GM12891 (cell line): Measurements from ENCODE around the gene EFNA4.
A peak's percentile ranks its signal among the peaks of the same experiment; 100 is the strongest.

Experiments
- DNase-seq: peaks from one replicate; pipeline ENCODE4 v3.0.0; 2011; ENCODE audit warnings: low spot score; ENCODE audit not compliant: insufficient read length
- FAIRE-seq: peaks from 2 replicates; lab custom pipeline; 2011; peaks lifted over from hg19 to GRCh38; lab: Jason Lieb, UNC
- PAX5 ChIP-seq: IDR thresholded peaks from 2 replicates; pipeline ENCODE4 v1.6.1; 2011; ENCODE audit warnings: low read length, moderate library complexity, mild to moderate bottlenecking; ENCODE audit not compliant: insufficient read depth, severe bottlenecking
- POLR2A ChIP-seq: IDR thresholded peaks from 2 replicates; pipeline ENCODE4 v1.6.1; 2011; ENCODE audit warnings: low read depth, low read length, control low read depth
- POLR2AphosphoS5 ChIP-seq: IDR thresholded peaks from 2 replicates; pipeline ENCODE4 v1.6.1; 2011; ENCODE audit warnings: low read depth, low read length, control low read depth
- POU2F2 ChIP-seq: IDR thresholded peaks from 2 replicates; pipeline ENCODE4 v1.6.1; 2011; ENCODE audit warnings: low read depth, mild to moderate bottlenecking, control low read depth, low read length, moderate library complexity
- SPI1 ChIP-seq: IDR thresholded peaks from 2 replicates; pipeline ENCODE4 v1.6.1; 2011; ENCODE audit warnings: low read depth, low read length, control low read depth
- TAF1 ChIP-seq: IDR thresholded peaks from 2 replicates; pipeline ENCODE4 v1.6.1; 2011; ENCODE audit warnings: low read depth, low read length, control low read depth

EFNA4 gene

GRCh38 chr1:155042789-155043188 lies 20.8 kb upstream of the EFNA4 start:
- TF ChIP-seq TAF1 = no peak
- no peak for TF ChIP-seq POLR2AphosphoS5
- TF ChIP-seq POU2F2 = no peak
- TF ChIP-seq SPI1 = no peak
- no peak for TF ChIP-seq POLR2A
- no peak for TF ChIP-seq PAX5

GRCh38 chr1:155043301-155043702 lies 20.2 kb upstream of the EFNA4 start:
- TF ChIP-seq TAF1 (no peak), PAX5 (no peak), SPI1 (no peak), POU2F2 (no peak), POLR2AphosphoS5 (no peak), POLR2A (no peak)
- DNase-seq (no peak), FAIRE-seq (no peak)

More at GRCh38 chr1:155042789-155043188, 20.8 kb upstream of the EFNA4 start:
- FAIRE-seq = no peak
- no peak for DNase-seq

DNA sequence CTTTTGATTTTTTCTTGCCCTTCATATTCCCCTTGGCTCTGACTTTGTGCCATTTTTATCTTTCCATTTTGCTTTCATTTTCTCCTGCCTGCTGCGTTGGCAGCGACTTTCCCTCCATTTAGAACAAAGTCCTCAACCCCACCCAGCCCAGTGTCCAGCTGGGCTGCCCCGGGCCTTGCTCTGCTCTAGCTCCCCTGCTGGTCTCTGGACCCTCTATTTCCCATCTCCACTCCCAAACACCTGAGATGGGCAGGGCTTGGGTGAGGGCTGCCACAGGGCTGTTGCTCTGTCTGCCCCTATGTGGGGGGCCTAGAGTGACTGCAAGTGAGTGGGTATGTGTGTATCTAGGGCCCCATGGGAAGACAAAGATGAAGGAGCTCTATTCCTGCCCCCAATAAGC lies 19.7 kb upstream of the EFNA4 start:
- no peak for FAIRE-seq
- no peak for DNase-seq
- no peak for TF ChIP-seq POLR2A
- no peak for TF ChIP-seq POLR2AphosphoS5
- TF ChIP-seq POU2F2 = no peak
- no peak for TF ChIP-seq TAF1
- TF ChIP-seq PAX5 = no peak
- no peak for TF ChIP-seq SPI1

DNA sequence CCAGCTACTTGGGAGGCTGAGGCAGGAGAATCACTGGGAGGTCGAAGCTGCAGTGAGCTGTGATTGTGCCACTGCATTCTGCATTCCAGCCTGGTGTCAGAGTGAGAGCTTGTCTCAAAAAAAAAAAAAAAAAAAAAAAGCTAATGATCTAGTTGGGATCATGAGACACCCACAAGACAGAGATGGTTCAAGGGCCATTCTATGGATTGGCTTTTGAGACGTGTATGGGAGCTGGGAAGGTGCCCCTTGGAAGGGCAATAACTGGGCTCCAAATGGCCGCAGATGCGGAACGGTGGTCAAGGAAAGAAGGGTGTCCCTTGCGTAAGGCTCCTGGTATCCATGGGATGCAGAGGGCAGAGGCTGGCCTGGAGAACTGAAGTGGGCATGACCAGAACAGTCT lies 19.2 kb upstream of the EFNA4 start:
- no peak for TF ChIP-seq POLR2A
- DNase-seq (no peak), FAIRE-seq (no peak)

- DNase-seq (no peak), FAIRE-seq (peak; percentile 69)
- TF ChIP-seq POLR2A = no peak
Measured at GRCh38 chr1:155044812-155045657, 18.5 kb upstream of the EFNA4 start.

DNA sequence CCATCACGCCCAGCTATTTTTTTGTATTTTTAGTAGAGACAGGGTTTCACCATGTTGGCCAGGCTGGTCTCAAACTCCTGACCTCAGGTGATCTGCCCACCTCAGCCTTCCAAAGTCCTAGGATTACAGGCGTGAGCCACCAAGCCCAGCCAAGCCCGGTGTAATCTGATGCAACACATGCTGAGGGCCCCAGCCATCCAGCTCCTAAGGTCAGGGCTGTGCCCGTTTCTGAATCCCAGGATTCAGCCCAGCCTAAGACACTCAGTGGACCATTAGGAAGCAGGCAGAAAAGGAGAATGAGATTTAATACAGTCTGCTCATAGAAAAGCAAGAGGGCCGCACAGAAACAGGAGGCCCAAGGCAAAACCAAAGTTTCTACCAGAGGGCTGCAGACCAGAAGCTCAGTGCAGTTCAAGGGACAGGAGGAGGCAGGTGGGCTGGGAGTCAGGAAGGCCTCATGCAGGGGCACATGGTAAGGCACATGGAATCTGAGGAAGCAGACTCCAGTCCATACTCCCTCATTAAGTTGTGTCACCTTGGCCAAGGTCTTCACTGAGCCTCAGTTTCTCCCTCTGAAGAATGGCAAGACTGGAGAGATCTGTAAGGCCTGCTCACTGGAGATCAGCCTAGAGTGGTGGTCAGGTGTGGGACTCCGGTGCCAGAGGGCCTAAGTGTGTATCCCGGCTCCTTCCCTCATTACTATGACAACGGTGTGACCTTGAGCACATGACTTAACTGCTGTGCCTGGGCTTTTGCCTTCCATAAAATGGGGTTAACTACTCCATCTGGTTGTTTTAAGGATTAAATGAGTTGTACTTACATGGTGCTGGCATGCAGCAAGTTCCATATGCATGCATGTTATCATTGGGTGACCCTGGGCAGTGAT lies 14.8 kb upstream of the EFNA4 start:
- no peak for TF ChIP-seq TAF1
- TF ChIP-seq POLR2A = no peak
- no peak for TF ChIP-seq POLR2AphosphoS5
- no peak for TF ChIP-seq SPI1
- TF ChIP-seq POU2F2 = no peak
- TF ChIP-seq PAX5 = no peak
- FAIRE-seq (no peak), DNase-seq (no peak)

DNA sequence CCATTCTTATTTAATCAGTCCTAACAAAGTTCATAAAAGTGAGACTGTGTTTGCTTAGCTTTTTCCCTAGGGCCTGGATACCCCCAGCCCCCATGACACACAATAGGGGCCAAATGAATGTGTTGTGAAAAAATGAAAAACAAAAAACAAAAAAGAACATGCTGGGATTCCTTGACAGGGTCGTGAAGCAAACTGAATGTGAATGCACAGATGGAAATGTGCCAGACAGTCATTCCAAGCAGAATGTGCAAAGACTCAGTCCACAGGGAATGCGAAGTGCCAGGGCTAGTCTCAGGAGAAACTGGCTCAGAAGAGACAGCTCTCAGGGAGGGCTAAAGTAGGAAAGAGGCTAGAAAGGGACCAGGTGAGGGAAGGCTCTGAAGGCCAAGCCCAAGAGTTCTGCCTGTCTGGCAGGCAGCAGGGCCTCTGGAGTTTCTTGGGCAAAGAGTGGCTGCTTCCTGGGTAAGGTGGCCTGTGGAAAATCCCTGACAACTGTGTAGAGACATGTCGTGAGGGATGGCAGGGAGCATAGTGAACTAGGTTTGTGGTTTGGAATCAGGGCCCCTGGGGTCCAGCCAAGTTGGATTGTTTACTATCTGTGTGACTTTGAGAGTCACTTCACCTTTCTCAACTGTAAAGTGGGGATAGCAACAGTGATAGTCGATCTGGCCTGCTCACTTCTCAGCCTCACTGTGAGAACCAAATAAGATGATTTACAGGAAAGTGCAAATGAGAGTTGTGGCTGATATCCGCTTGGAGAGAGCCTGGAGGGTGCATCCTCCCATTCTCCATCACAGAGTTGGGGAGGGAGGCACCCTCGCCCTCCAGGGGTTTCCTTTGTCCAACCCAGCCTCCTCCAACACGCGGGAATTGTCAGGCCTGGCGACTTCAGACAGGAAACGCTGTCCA lies 13.6 kb upstream of the EFNA4 start:
- DNase-seq (no peak), FAIRE-seq (no peak)
- peak; percentile 60 for TF ChIP-seq SPI1
- no peak for TF ChIP-seq POLR2A
- no peak for TF ChIP-seq PAX5
- no peak for TF ChIP-seq POU2F2
- no peak for TF ChIP-seq POLR2AphosphoS5
- TF ChIP-seq TAF1 = no peak

GRCh38 chr1:155050560-155051341 lies 12.8 kb upstream of the EFNA4 start, which contains the start of gene ADAM15:
TSS of gene ADAM15 (plus strand) at chr1:155051316. CDS start at chr1:155051387, 71 bp downstream.
- DNase-seq (peak; percentile 99), FAIRE-seq (peak; percentile 89)
- TF ChIP-seq POLR2AphosphoS5 = no peak
- TF ChIP-seq TAF1 = no peak
- no peak for TF ChIP-seq POU2F2
- no peak for TF ChIP-seq POLR2A
- no peak for TF ChIP-seq PAX5
- TF ChIP-seq SPI1 = no peak

GRCh38 chr1:155051342-155051776 lies 12.2 kb upstream of the EFNA4 start:
- TF ChIP-seq POLR2AphosphoS5 (no peak), PAX5 (no peak), POU2F2 (no peak), POLR2A (no peak), SPI1 (no peak), TAF1 (no peak)
- DNase-seq (no peak), FAIRE-seq (no peak)
